RKO (cell line): ENCODE data around the gene ARL14EPL.
"Not testable (repeated sequence)": the region's sequence is repeated elsewhere in the genome, so short reads cannot be mapped to it uniquely, and the experiment has no call there.

Experiments
- DNase-seq: peaks from one replicate; pipeline ENCODE4 v3.0.0-alpha.2; 2016; ENCODE audit warnings: low spot score

ARL14EPL gene

DNA sequence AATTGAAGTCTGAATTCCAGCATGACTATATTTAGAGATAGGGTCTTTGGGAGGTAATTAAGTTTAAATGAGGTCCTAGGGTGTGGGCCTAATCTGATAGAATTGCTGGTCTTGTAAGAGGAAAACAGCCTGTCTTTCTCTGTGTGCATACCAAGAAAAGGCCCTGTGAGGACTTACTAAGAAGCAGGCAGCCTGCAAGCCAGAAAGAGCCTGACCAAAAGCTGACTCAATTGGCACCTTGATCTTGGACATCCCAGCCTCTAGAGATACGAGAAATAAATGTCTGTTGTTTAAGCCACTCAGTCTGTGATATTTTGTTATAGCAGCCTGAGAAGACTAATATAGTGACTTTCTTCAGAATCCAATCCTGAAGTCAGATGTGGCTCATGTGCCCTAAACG is 14.6 kb downstream of the ARL14EPL start:
- no peak for DNase-seq

DNA sequence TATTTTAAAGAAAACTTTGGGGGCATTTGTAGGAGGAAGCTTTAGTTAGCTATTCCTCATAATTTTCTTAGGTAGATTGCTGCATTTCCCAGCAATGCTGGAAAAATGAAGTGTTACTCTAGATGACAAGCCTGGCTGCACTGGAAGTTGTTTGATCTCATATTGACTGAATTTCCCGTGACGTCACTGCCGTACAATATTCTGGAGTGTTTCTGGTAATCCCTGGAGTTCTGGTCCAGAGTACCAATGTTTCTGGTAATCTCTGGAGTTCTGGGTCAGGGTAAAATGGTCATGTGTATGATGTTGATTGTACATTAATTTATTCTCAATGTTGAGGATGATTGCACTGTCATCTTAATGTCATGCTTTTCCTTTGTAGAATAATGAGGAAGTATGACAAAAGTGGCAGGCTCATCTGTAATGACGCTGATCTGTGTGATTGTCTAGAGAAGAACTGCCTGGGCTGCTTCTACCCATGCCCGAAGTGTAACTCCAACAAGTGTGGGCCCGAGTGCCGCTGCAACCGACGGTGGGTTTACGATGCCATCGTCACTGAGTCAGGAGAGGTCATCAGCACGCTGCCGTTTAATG is 26.2 kb downstream of the ARL14EPL start:
- no peak for DNase-seq

DNA sequence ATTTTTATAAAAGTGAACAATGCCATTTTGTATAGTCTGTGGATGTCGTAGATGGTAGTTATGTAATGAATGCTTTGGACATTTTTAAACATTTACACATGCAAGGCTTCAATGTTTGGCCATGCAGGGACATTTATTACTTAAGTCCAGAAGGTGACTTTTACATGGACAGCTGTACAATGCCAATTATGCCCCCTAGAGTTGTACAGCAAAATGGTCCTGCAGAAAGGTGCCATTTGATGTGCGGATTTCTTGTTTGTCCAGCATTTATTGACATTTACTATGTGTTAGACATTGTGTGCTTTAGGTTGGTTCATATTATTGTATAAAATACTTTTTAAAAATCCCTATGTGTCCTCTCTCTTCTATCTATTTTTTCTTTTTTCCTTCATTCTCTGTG is 30.1 kb downstream of the ARL14EPL start:
- no peak for DNase-seq

DNA sequence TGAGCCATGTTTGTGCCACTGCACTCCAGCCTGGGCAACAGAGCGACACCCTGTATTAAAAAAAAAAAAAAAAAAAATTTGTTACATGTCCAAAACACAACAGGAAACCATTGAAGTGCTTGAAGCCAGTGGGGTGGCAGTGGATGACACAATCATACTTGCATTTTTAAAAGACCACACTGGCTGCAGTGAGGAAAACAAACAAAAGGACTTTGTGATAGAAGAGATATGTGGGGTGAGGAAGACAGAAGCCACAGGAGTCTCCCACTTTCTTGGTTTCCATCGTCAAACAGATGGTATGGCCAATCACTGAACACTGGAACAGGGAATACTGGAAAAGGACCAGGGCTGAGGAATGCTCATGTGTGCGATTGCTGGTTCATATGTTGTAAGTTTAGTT is 31.7 kb downstream of the ARL14EPL start:
- no peak for DNase-seq

DNA sequence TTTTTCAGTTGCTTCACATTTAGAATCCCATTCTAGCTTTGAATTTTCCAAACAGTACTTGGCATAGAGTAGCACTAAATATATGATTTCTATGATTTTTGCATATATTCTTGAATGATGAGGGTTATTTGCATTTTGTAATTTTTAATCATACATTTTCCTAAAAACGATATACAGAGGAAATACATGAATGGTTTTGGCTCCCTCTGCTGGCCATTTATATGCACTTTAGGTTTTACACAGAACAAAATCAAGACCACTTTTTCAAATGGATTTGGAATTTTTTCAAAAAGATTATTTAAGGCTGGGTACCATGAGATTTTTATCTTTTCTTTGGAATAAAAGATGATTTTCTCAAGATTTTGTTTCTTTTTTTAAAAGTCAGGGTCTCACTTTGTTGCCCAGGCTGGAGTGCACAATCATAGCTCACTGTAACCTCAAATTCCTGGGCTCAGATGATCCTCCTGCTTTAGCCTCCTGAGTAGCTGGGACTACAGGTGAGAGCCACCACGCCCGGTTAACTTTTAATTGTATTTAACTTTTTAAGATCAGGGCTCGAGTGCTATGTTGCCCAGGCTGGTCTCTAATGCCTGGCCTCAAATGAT is 35.9 kb downstream of the ARL14EPL start:
- peak; percentile 69 for DNase-seq

DNA sequence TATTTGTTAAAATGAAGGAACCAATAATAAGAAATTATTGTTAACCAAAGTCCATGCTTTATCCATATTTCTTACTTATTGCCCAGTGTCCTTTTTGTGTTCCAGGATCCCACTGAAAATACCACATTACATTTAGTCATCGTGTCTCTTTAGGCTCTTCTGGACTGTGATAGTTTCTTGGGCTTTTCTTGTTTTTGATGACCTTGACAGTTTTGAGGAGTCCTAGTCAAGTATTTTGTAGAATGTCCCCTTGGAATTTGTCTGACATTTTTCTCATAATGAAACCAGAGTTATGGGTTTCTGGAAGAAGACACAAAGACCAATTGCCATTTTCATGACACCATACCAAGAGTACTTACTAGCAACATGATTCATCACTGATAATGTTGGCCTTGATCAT is 38.9 kb downstream of the ARL14EPL start:
- DNase-seq, result no peak

DNA sequence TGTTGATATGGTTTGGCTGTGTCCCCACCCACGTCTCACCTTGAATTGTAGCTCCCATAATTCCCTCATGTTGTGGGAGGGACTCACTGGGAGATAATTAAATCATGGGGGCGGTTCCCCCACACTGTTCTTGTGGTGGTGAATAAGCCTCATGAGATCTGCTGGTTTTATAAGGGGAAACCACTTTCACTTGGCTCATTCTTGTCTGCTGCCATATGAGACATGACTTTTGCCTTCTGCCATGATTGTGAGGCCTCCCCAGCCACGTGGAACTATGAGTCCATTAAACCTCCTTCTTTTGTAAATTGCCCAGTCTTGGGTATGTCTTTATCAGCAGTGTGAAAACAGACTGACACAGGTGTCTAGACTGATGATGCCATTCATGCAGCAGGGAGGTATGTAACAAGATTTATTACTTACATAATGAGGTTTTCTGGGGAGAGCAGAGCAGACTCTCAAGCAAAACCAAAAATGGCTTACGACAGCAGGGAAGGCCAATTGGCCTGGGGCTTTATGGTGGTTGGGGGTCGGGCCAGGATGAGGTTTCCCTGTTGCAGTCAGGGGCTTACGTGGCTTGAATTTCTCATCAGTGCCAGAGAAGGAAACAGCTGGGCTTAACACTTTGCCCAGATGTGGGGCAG is 43.0 kb downstream of the ARL14EPL start:
- DNase-seq, result no peak

DNA sequence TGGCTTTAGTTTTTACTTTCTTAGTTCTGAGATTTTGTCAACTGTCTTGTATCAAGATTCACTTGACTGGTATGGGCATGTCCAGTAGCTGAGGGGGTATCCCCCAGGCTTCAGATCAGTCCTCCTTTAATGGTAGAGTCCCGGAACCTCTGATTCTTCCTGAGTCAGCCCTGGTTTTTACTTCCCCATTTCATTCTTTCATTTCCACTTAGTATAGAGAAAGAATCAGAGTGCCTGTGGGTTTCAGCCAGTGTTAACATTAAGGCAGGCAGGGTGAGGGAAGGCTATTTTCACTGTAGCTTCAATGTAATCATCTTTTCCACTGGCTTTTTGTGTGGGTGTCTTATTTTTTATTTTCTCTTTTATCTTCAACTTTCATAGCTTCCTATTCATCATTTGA is 44.2 kb downstream of the ARL14EPL start:
- no peak for DNase-seq

DNA sequence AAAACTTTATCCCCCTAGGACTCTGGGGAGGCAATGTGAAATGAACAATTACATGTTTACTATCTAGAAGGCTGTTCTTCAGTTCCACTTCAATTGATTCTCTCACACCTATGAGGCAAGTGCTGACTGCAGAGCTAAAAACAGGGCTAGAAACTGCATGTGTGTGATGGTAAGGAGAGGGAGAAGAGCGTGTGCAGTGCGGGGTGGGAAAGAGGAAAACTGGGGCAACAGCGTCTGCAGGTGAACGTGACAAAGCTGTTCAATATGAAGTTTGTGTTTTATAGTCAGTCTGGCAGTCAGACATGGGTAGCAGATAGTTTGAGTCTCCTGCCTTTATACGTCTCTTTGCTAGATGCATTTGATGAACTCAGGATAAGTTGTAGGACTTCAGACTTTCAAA is 45.9 kb downstream of the ARL14EPL start:
- no peak for DNase-seq

DNA sequence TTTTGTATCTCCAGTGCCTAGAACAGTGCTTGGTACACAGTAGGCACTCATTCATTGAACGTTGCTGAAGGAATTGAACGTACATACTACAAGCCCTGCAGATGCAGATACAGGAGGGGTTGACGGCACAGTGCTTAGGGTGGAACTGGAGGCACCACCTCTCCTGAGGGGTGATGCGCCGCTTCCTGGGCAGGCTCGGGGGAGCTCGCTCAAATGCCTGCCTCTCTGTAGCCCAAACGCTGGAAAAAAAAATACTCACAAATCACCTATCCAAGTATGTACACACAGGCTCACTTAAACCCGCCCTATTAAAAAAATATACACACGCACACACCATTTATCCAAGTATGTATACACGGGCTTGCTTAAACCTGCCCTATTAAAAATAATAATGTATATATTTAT is 52.0 kb downstream of the ARL14EPL start:
- DNase-seq, result peak; percentile 70

DNA sequence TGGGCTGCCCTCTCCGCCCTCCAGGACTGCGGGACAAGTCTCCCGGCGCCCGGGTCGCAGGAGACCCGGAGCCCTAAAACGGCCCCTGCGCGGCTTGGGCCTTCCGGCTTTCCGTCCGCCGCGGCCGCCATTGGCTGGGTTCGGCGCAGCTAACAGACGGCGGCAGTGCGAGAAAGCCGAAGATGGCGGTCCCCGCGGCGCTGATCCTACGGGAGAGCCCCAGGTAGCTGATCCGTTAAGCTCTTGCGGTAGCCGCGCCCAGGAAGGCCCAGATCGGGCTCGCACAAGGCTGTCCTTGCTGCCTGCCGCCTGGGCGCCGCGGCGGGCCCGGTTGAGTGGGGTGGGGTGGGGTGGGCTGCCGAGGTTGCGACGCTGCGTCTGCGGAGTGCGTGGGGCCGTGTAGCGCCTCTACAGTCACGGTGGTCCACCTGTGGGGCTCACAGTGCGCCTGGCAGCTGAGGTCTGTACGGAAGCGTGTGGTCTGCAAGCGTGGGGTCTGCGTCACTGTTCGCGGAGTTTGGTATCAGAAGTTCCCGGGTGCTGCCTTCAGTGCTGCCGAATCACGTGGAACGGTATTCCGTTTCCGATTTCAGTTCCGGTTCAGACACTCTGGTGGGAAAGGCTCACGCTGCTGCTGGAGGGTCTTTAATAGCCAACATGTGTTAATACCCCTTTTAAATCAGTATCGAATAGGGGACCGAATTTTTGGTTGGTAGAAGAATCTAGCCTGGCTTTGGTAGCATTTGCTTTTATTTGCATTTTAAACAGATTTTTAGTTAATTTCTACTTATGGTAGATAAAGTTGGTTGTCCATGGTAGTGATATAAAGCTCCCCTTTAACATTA is 52.8 kb downstream of the ARL14EPL start, which contains the start of gene COMMD10:
TSS of gene COMMD10 (plus strand) at position 155 of the 845 bp plus-strand sequence.
- DNase-seq, result peak; percentile 90

DNA sequence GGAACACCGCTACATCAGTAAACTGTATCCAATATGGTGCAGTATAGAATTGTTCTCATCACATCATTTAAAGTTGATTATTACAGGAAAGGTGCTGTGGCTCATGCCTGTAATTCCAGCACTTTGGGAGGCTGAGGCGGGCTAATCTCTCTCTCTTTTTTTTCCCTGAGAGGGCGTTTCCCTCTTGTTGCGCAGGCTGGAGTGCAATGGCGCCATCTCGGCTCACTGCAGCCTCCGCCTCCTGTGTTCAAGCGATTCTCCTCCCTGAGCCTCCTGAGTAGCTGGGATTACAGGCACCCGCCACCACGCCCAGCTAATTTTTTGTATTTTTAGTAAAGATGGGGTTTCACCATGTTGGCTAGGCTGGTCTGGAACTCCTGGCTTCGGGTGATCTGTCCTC is 54.0 kb downstream of the ARL14EPL start:
- DNase-seq, result not testable (repeated sequence)

DNA sequence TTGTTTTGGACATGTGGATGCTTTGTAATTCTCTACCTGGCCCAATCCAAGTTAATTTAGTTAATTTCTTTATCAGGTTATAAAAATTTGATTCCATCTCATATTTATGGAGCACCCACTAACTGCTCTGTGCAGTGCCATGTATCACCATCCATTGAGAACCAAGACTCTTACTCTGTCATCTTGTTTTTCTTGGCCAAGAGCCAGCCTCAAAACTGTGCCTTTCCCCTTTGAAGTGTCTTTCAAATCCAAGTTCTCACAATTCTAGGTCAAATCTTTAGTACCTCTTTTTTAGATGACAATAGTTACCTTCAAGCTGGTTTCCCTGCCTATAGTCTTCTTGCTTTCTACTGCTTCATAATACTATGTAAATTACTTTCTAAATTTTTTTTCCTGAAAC is 55.8 kb downstream of the ARL14EPL start:
- no peak for DNase-seq

DNA sequence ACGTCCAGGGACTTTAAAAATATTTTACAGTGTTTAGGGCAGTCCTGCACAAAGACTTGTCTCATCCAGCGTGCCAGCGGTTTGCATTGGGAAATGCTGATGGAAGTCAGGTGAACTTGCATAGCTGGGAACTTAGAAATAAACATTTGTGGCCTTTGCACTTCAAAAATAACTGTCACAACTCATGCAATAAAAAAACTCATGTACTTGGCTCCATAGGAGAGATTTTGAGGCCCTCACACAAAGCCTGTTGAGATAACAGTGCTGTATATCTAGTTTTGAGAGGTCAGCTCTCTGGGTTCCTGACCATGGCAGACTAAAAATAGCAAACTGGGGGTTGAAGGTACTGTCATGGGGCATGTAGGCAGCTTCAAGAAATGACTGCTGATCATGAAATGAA is 58.0 kb downstream of the ARL14EPL start:
- no peak for DNase-seq

DNA sequence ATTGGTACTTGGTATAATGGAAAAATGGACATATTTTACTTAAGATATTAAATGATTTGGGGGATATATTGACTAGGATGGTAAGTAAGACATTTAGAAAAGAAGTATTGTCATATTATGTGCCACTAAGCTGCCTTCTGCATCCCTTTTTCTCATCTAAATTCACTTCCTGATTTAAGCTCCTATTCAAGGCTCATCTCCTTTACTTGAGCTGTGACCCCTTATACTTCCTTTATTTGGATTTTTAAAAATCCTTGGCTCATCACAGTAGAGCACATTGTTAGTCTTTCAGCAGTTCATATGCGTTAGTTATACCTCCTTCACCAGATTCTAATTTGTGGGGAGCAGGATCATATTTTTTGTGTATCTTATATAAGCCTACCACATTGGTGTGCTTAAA is 59.1 kb downstream of the ARL14EPL start:
- no peak for DNase-seq

DNA sequence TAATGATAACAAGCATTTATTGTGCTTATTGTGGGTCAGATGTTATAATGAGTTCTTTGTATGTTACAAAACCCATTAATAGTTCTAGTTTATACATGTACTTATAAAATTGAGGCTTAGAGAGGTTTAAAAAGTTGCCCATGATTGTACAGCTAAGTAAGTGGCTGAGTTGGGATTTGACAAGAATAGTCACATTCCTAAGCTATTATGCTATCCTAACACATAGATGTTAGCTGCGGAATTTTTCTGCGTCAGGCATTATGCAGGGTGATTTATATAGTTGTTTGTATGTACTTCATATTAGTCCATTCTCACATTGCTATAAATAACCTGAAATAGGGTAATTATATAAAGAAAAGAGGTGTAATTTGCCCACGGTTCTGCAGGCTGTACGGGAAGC is 65.0 kb downstream of the ARL14EPL start:
- DNase-seq, result no peak

DNA sequence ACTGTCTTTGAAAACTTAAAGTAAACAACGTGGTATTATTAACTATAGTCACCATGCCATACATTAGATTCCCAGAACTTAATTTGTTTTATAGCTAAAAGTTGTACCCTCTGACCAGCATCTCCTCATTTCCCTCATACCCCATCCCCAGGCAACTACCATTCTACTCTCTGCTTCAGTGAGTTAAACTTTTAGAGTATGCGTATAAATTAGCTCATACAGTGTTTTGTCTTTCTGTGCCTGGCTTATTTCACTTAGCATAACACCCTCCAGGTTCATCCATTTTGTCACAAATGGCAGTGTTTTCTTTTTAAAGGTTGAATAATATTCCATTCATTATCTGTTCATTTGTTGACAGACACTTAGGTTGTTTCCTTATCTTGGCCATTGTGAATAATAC is 66.7 kb downstream of the ARL14EPL start:
- DNase-seq, result no peak

DNA sequence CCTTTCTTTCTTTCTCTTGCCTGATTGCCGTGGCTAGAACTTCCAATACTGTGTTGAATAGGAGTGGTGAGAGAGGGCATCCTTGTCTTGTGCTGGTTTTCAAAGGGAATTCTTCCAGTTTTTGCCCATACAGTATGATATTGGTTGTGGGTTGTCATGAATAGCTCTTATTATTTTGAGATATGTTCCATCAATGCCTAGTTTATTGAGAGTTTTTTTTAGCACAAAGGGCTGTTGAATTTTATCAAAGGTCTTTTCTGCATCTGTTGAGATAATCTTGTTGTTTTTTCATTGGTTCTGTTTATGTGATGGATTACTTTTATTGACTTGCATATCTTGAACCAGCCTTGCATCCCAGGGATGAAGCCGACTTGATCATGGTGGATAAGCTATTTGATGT is 72.7 kb downstream of the ARL14EPL start:
- DNase-seq, result not testable (repeated sequence)
